Measurements from ENCODE around the gene BLVRB.
A peak's percentile ranks its signal among the peaks of the same experiment; 100 is the strongest.

Gene BLVRB

DNA sequence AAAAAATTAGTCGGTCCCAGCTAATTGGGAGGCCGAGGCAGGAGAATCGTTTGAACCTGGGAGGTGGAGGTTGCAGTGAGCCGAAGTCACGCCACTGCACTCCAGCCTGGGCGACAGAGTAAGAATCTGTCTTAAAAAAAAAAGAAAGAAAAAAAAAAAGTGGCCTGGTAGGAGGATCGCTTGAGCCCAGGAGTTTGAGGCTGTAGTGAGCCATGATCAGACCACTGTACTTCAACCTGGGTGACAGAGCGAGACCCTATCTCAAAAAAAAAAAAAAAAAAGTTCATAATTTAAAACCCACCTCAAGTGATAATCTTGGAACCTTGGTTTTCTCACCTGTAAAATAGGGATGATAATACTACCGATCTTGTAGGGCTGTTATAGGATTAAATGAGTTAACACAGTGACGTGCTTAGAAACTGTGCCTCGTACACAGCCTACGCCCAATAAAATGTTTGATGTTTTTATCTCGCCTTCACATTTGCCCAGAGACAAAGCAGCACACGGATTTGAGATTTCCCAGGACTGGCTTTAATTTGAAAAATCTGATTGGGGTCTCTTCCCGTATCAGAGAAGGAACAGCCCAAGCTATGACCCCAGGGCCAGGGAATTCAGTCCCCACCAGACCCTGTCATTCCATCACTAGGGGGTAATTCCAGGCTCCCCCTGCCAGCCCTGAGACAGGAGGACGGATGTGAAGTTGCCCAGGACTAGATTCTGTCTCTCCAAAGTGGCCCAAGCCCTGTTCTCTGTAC is 43.4 kb downstream of the BLVRB start:
- Histone ChIP-seq H2AFZ (ENCODE audit: low read length) (no peak overlapping the region), H4K20me1 (ENCODE audit: insufficient read depth, low read length) (no peaks in the 10 kb centered on the region), H3K27ac (ENCODE audit: low read depth, low read length, poor library complexity, severe bottlenecking) (peak overlapping the region; percentile 63)

DNA sequence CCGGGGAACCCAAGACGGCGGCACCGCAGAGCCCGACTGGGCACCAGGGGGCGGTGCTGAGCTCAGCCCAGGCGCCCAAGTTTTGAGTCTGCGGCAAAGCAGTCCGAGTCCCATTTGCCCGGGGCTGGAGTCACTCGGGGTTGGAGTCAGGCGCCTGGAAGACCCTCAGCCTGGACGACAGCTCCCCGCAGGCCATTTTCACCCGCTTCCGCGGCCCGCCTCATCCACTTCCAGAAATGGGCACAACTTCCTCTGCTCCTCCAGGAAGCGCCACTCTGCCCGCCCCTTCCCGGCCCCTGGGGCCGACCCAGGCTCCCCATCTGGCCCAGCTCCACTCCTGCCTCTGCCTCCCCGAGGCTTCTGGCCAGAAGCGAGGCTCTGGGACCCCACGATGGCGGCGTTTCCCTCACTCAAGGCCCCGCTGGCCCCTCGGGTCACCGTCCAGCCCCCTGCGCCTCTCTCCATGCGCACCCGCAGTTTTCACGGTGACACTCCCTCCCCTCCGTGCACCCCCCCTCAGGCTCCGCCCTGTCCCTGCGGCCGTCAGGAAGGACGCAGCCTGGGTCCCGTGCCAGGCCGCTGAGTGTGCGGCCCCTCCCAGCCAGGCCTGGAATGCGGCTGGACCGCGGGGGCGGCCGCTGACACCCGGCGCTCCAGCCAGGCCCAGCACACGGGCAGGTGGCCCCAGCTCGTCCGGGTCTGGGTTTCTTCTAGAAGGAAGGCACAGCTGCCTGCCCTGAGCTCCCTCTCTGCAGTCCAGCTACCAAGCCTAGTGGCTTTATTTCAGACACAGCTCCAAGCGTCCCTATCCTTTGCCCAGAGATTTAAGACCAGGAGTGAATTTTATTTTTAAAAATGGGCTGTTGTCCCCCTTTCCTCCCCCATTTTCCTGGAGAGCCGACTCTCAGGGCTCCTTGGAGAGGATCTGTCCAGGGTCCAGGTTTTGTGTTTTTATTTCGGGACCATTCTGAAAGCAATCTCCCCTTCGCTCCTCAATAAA is 44.5 kb downstream of the BLVRB start:
- H3K4me3 ChIP-seq (ENCODE audit: low read depth, low read length, poor library complexity, severe bottlenecking), result peak overlapping the region; percentile 63
- no peaks in the 10 kb centered on the region for H3F3A ChIP-seq (ENCODE audit: insufficient read depth, low read length)
- H3K27me3 ChIP-seq (ENCODE audit: insufficient read depth, low read length), result no peaks in the 10 kb centered on the region
- peaks cover 28% of the 10 kb centered on the region for H3K4me1 ChIP-seq (ENCODE audit: insufficient read depth, low read length, severe bottlenecking)
- no peaks in the 10 kb centered on the region for H3K9me2 ChIP-seq (ENCODE audit: low read depth, low read length)
- H3K79me2 ChIP-seq (ENCODE audit: insufficient read depth, low read length), result peaks cover 6% of the 10 kb centered on the region; the same call in 1 of the 2 replicates
- H3K27ac ChIP-seq (ENCODE audit: low read depth, low read length, poor library complexity, severe bottlenecking), result peak overlapping the region; percentile 63
- H3K9ac ChIP-seq (ENCODE audit: low read length), result peak overlapping the region; percentile 67
- no peak for TF ChIP-seq EZH2 (IDR thresholded peaks at IDR 0.05; ENCODE audit: borderline replicate concordance, low read length)
- TF ChIP-seq, protein P1, sequence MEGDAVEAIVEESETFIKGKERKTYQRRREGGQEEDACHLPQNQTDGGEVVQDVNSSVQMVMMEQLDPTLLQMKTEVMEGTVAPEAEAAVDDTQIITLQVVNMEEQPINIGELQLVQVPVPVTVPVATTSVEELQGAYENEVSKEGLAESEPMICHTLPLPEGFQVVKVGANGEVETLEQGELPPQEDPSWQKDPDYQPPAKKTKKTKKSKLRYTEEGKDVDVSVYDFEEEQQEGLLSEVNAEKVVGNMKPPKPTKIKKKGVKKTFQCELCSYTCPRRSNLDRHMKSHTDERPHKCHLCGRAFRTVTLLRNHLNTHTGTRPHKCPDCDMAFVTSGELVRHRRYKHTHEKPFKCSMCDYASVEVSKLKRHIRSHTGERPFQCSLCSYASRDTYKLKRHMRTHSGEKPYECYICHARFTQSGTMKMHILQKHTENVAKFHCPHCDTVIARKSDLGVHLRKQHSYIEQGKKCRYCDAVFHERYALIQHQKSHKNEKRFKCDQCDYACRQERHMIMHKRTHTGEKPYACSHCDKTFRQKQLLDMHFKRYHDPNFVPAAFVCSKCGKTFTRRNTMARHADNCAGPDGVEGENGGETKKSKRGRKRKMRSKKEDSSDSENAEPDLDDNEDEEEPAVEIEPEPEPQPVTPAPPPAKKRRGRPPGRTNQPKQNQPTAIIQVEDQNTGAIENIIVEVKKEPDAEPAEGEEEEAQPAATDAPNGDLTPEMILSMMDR (IDR thresholded peaks at IDR 0.05; ENCODE audit: low read length), result peak; percentile 95
- no peaks in the 10 kb centered on the region for H4K20me1 ChIP-seq (ENCODE audit: insufficient read depth, low read length)
- no peaks in the 10 kb centered on the region for H3K9me3 ChIP-seq (ENCODE audit: low read length)
- H2AFZ ChIP-seq (ENCODE audit: low read length), result no peak overlapping the region
- peak overlapping the region; percentile 67 for H3K4me2 ChIP-seq (ENCODE audit: low read length)
- peaks cover 9% of the 10 kb centered on the region for H3K36me3 ChIP-seq (ENCODE audit: insufficient read depth, low read length)

More for the DNA sequence above, 43.4 kb downstream of the BLVRB start:
- Histone ChIP-seq H3K79me2 (ENCODE audit: insufficient read depth, low read length) (peaks cover 6% of the 10 kb centered on the region; the same call in 1 of the 2 replicates), H3K4me2 (ENCODE audit: low read length) (no peak overlapping the region), H3F3A (ENCODE audit: insufficient read depth, low read length) (no peaks in the 10 kb centered on the region), H3K36me3 (ENCODE audit: insufficient read depth, low read length) (peaks cover 9% of the 10 kb centered on the region), H3K4me1 (ENCODE audit: insufficient read depth, low read length, severe bottlenecking) (peaks cover 21% of the 10 kb centered on the region), H3K4me3 (ENCODE audit: low read depth, low read length, poor library complexity, severe bottlenecking) (no peak overlapping the region), H3K9me2 (ENCODE audit: low read depth, low read length) (no peaks in the 10 kb centered on the region), H3K9ac (ENCODE audit: low read length) (no peak overlapping the region), H3K27me3 (ENCODE audit: insufficient read depth, low read length) (no peaks in the 10 kb centered on the region), H3K9me3 (ENCODE audit: low read length) (no peaks in the 10 kb centered on the region)
- TF ChIP-seq EZH2 (IDR thresholded peaks at IDR 0.05; ENCODE audit: borderline replicate concordance, low read length), result no peak
- TF ChIP-seq, protein P1 (IDR thresholded peaks at IDR 0.05; ENCODE audit: low read length), result no peak

DNA sequence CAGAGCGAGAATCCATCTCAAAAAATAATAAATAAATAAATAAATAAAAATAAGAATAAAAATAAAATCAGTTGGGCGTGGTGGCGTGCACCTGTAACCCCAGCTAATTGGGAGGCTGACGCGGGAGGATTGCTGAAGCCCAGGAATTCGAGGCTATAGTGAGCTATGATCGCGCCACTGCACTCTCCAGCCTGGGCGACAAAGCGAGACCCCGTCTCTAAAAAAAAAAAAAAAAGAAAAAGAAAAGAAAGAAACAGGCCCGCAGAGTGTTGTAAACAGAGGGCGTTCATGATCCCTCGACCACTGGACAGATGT is 45.1 kb downstream of the BLVRB start:
- Histone ChIP-seq H3K27ac (ENCODE audit: low read depth, low read length, poor library complexity, severe bottlenecking) (no peak overlapping the region), H3K36me3 (ENCODE audit: insufficient read depth, low read length) (peaks cover 9% of the 10 kb centered on the region), H3F3A (ENCODE audit: insufficient read depth, low read length) (no peaks in the 10 kb centered on the region), H3K27me3 (ENCODE audit: insufficient read depth, low read length) (no peaks in the 10 kb centered on the region), H3K9ac (ENCODE audit: low read length) (peak overlapping the region; percentile 67; the same call in 1 of the 2 replicates), H3K9me3 (ENCODE audit: low read length) (no peaks in the 10 kb centered on the region), H3K4me3 (ENCODE audit: low read depth, low read length, poor library complexity, severe bottlenecking) (peak overlapping the region; percentile 63), H3K4me1 (ENCODE audit: insufficient read depth, low read length, severe bottlenecking) (peaks cover 29% of the 10 kb centered on the region), H3K79me2 (ENCODE audit: insufficient read depth, low read length) (peaks cover 6% of the 10 kb centered on the region; the same call in 1 of the 2 replicates), H2AFZ (ENCODE audit: low read length) (no peak overlapping the region), H3K4me2 (ENCODE audit: low read length) (peak overlapping the region; percentile 67), H3K9me2 (ENCODE audit: low read depth, low read length) (no peaks in the 10 kb centered on the region), H4K20me1 (ENCODE audit: insufficient read depth, low read length) (no peaks in the 10 kb centered on the region)
- TF ChIP-seq, protein P1 (IDR thresholded peaks at IDR 0.05; ENCODE audit: low read length), result no peak
- TF ChIP-seq EZH2 (IDR thresholded peaks at IDR 0.05; ENCODE audit: borderline replicate concordance, low read length), result no peak

Measured in OCI-LY1 (cell line).